PFSK-1 (cell line): ENCODE results near the gene CXCL13.

ENCODE experiments used
- FOXP2 ChIP-seq: optimal IDR thresholded peaks from 2 replicates; pipeline ENCODE3; 2011; ENCODE audit warnings: borderline replicate concordance, control low read depth, inconsistent platforms; ENCODE audit not compliant: insufficient read depth; ENCODE audit errors: extremely low read length, extremely low read depth
- POLR2AphosphoS5 ChIP-seq: IDR thresholded peaks from 2 replicates; pipeline ENCODE4 v1.6.1; 2012; ENCODE audit warnings: low read depth, mild to moderate bottlenecking, control low read depth, low read length, moderate library complexity
- REST ChIP-seq, 2 experiments: IDR thresholded peaks; 2 replicates each; pipeline versions ENCODE4 v1.6.1 to v1.8.0; 2011 to 2012; ENCODE audit warnings: low read depth in 2 of 2, low read length in 2 of 2, control low read depth in 1 of 2, inconsistent platforms in 1 of 2, mild to moderate bottlenecking in 1 of 2, moderate library complexity in 1 of 2; ENCODE audit not compliant: insufficient read depth in 1 of 2
- SIN3A ChIP-seq: IDR thresholded peaks from 2 replicates; pipeline ENCODE4 v1.6.1; 2012; ENCODE audit warnings: mild to moderate bottlenecking, low read length, moderate library complexity, borderline replicate concordance; ENCODE audit not compliant: insufficient read depth
- TAF1 ChIP-seq: IDR thresholded peaks from 2 replicates; pipeline ENCODE4 v1.6.1; 2012; ENCODE audit warnings: low read length, control low read depth, borderline replicate concordance; ENCODE audit not compliant: insufficient read depth

The CXCL13 gene

DNA sequence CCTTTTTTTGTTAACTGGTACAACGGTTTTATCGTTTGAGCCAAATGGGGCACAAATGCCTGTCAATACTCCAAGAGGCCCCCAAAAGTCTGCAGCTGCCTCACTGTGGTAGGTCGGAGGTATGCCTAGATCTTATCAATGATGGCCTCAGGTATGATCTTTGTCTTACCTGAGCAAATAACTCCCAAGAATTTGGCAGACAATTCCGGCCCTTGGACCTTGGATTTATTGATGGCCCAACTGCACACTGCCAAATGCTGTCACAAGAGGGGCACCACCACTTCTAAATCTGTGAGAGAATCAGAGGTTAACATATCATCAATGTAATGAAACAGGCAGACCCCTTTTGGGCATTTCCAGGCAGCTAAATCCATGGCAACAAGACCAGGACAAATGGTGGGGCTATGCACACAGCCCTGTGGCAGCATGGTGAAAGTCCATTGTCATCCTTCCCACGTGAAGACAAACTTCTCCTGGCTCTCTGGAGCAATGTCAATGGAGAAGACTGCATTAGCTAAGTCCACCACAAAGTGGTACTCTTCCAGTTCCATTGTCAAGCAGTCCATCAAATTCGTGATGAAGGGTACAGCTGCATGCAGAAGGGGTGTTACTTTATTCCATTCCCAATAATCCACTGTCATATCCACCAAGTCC is 28.6 kb downstream of the CXCL13 start:
- no peak for TF ChIP-seq TAF1
- no peak for TF ChIP-seq SIN3A
- no peak for TF ChIP-seq FOXP2
- no peak for TF ChIP-seq POLR2AphosphoS5
- TF ChIP-seq REST (IDR thresholded peaks at IDR 0.05; ENCODE audit: insufficient read depth in 1 of 2, low read depth in 2 of 2, low read length in 2 of 2), result no peak

DNA sequence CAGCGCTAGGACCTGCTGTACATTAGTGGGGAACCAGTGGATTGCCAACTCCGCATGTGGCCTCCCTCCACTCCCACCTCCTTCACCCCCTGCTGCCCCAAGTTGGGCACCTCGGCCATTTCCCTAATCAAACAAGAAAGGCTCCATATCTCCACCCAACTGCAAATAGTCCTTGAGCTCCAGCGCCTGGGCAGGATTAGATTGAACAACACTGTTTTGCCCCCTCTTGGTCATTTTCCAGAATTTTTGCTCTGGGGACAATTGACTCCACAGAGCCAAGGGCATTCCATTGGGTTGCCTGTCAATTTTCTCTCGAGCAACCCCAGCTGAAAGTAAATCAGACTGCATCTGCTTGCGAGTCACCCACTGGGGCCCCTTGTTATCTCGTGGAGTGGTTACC is 29.6 kb downstream of the CXCL13 start:
- TF ChIP-seq POLR2AphosphoS5, result no peak
- TF ChIP-seq TAF1, result no peak
- no peak for TF ChIP-seq FOXP2
- TF ChIP-seq SIN3A, result no peak
- TF ChIP-seq REST (IDR thresholded peaks at IDR 0.05; ENCODE audit: insufficient read depth in 1 of 2, low read depth in 2 of 2, low read length in 2 of 2), result no peak

- TF ChIP-seq POLR2AphosphoS5, result no peak
- TF ChIP-seq FOXP2, result no peak
- TF ChIP-seq TAF1, result no peak
- no peak for TF ChIP-seq SIN3A
- no peak for TF ChIP-seq REST (IDR thresholded peaks at IDR 0.05; ENCODE audit: insufficient read depth in 1 of 2, low read depth in 2 of 2, low read length in 2 of 2)
Observed at GRCh38 chr4:77635876-77636275, 30.3 kb downstream of the CXCL13 start.

- TF ChIP-seq POLR2AphosphoS5 (no peak), FOXP2 (no peak), TAF1 (no peak), REST (IDR thresholded peaks at IDR 0.05; ENCODE audit: insufficient read depth in 1 of 2, low read depth in 2 of 2, low read length in 2 of 2) (no peak), SIN3A (no peak)
Observed at GRCh38 chr4:77636902-77637301, 31.3 kb downstream of the CXCL13 start.

DNA sequence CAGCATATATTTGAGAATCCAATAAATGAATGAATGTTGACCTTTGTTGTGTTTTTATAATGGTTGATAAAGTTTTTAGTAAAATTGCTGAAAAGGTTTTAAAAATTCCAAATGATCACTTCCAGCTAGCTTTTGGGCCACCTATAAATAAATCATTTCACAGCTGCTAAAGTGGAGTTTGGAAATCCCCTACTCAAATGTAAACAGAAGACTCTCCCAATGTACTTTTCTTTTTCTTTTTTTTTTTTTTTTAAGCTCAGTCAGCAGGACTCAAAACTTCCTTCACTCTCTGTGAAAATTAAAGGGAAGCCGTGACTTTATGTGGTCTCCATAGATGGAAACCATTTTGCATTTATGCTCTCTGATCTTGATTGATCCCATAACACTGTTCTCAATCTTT is 45.2 kb downstream of the CXCL13 start:
- TF ChIP-seq REST (IDR thresholded peaks at IDR 0.05; ENCODE audit: insufficient read depth in 1 of 2, low read depth in 2 of 2, low read length in 2 of 2) (no peak), FOXP2 (no peak), POLR2AphosphoS5 (no peak), TAF1 (no peak), SIN3A (no peak)
